GM19438 (cell line): ENCODE measurements around the gene CDKAL1.
A peak's percentile ranks its signal among the peaks of the same experiment; 100 is the strongest.

Experiments used
- ATAC-seq: cut with Tn5 transposase; IDR thresholded peaks from one replicate; pipeline ENCODE4 v1.9.1; 2021; ENCODE audit warnings: low read depth; ENCODE audit not compliant: unreplicated experiment

Gene CDKAL1

GRCh38 chr6:20991910-20992309 lies 457.7 kb downstream of the CDKAL1 start:
- no peak for ATAC-seq

GRCh38 chr6:20996099-20996498 lies 461.8 kb downstream of the CDKAL1 start:
- no peak for ATAC-seq

- no peak for ATAC-seq
Measured at GRCh38 chr6:20997143-20997769, 463.0 kb downstream of the CDKAL1 start.

GRCh38 chr6:20997770-20998147 lies 463.5 kb downstream of the CDKAL1 start:
- no peak for ATAC-seq

GRCh38 chr6:20998748-20999448 lies 464.6 kb downstream of the CDKAL1 start:
- no peak for ATAC-seq

GRCh38 chr6:21000331-21000801 lies 466.1 kb downstream of the CDKAL1 start:
- ATAC-seq, result no peak

GRCh38 chr6:21001736-21002135 lies 467.5 kb downstream of the CDKAL1 start:
- no peak for ATAC-seq

GRCh38 chr6:21003780-21004541 lies 469.7 kb downstream of the CDKAL1 start:
- ATAC-seq, result peak; percentile 83

- ATAC-seq, result no peak
Measured at GRCh38 chr6:21005816-21006570, 471.7 kb downstream of the CDKAL1 start.

GRCh38 chr6:21019614-21020013 lies 485.4 kb downstream of the CDKAL1 start:
- no peak for ATAC-seq

GRCh38 chr6:21022343-21023107 lies 488.3 kb downstream of the CDKAL1 start:
- peak; percentile 97 for ATAC-seq

- ATAC-seq, result no peak
Measured at GRCh38 chr6:21023210-21023609, 489.0 kb downstream of the CDKAL1 start.

GRCh38 chr6:21024616-21025015 lies 490.4 kb downstream of the CDKAL1 start:
- no peak for ATAC-seq

- ATAC-seq, result no peak
Measured at GRCh38 chr6:21026576-21027273, 492.5 kb downstream of the CDKAL1 start.

GRCh38 chr6:21027507-21027906 lies 493.2 kb downstream of the CDKAL1 start:
- no peak for ATAC-seq

GRCh38 chr6:21031182-21031581 lies 496.9 kb downstream of the CDKAL1 start:
- no peak for ATAC-seq

- ATAC-seq, result no peak
Measured at GRCh38 chr6:21033084-21033483, 498.8 kb downstream of the CDKAL1 start.

GRCh38 chr6:21033575-21034026 lies 499.3 kb downstream of the CDKAL1 start:
- no peak for ATAC-seq

- no peak for ATAC-seq
Measured at GRCh38 chr6:21034345-21034744, 500.1 kb downstream of the CDKAL1 start.
